ENCODE data around the gene LRRC7.

DNA sequence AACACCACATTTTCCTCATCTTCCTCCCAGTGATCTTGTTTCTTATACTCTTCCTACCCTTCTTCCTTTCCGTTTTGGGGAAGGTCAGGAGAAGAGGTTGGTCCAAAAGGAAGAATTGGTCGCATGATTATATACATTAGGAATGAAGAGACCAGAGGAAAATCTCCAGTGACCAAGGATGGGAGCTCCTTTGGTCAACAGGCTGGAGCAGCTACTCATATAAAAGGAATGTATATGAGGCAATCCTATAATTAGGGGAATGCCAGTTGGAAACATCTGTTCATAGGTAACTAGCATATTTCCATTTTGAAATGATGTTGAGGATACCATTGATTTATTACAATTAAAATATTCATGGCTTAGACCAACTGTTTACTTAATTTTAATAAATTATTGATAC, 523.2 kb downstream of the LRRC7 start:
- TF ChIP-seq, protein P1, sequence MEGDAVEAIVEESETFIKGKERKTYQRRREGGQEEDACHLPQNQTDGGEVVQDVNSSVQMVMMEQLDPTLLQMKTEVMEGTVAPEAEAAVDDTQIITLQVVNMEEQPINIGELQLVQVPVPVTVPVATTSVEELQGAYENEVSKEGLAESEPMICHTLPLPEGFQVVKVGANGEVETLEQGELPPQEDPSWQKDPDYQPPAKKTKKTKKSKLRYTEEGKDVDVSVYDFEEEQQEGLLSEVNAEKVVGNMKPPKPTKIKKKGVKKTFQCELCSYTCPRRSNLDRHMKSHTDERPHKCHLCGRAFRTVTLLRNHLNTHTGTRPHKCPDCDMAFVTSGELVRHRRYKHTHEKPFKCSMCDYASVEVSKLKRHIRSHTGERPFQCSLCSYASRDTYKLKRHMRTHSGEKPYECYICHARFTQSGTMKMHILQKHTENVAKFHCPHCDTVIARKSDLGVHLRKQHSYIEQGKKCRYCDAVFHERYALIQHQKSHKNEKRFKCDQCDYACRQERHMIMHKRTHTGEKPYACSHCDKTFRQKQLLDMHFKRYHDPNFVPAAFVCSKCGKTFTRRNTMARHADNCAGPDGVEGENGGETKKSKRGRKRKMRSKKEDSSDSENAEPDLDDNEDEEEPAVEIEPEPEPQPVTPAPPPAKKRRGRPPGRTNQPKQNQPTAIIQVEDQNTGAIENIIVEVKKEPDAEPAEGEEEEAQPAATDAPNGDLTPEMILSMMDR (IDR thresholded peaks at IDR 0.05), result no peak
- TF ChIP-seq POLR2A (IDR thresholded peaks at IDR 0.05), result no peak
- no peak for TF ChIP-seq EP300 (IDR thresholded peaks at IDR 0.05)
